ENCODE measurements around the gene NKPD1.

GRCh38 chr19:45175515-45176345 lies 14.9 kb upstream of the NKPD1 start:
- TF ChIP-seq CTCF (IDR thresholded peaks at IDR 0.05) (no peak), POLR2A (IDR thresholded peaks at IDR 0.05) (no peak)

Measured in Peyer's patch (tissue), 4 donors.